ENCODE measurements around the gene RAD9A.

GRCh38 chr11:67440229-67441097 lies 48.7 kb downstream of the RAD9A start:
- TF ChIP-seq CTCF (conservative IDR thresholded peaks at IDR 0.05; ENCODE audit: low read depth, low read length) (no peak), EZH2 (IDR thresholded peaks at IDR 0.05; ENCODE audit: borderline replicate concordance, low read depth, low read length, poor library complexity, severe bottlenecking) (no peak)
